DOHH2 (cell line): ENCODE results near the gene MYO18A.

Source experiments
- H3F3A ChIP-seq: fragments of 200-600 bp; sonication (generic), shearing (Covaris generic); 2 replicates; pipeline ENCODE4 v1.6.0; 2016; ENCODE audit warnings: antibody characterized with exemption, mild to moderate bottlenecking; ENCODE audit not compliant: control insufficient read depth, insufficient read depth
- H3K27ac ChIP-seq: fragments of 200-600 bp; sonication (generic); 2 replicates; pipeline ENCODE4 v1.5.1; 2014; ENCODE audit warnings: low read depth, mild to moderate bottlenecking, low read length, moderate library complexity
- H3K27me3 ChIP-seq: fragments of 200-600 bp; sonication (generic); 2 replicates; pipeline ENCODE4 v1.6.1; 2014; ENCODE audit warnings: mild to moderate bottlenecking, low read length, mixed read lengths; ENCODE audit not compliant: control insufficient read depth
- H3K36me3 ChIP-seq: fragments of 200-600 bp; sonication (generic); 2 replicates; pipeline ENCODE4 v1.6.1; 2014; ENCODE audit warnings: mild to moderate bottlenecking, low read length, moderate library complexity, mixed read lengths; ENCODE audit not compliant: control insufficient read depth
- H3K4me1 ChIP-seq: fragments of 200-600 bp; sonication (generic); 2 replicates; pipeline ENCODE4 v1.6.1; 2014; ENCODE audit warnings: mild to moderate bottlenecking, low read length, mixed read lengths; ENCODE audit not compliant: control insufficient read depth
- H3K4me2 ChIP-seq: fragments of 200-600 bp; sonication (generic); 2 replicates; pipeline ENCODE4 v1.6.0; 2014; ENCODE audit warnings: mild to moderate bottlenecking, low read length, moderate library complexity
- H3K4me3 ChIP-seq: fragments of 200-600 bp; sonication (generic); 2 replicates; pipeline ENCODE4 v1.5.1; 2014; ENCODE audit warnings: mild to moderate bottlenecking, low read length, mixed read lengths
- H3K79me2 ChIP-seq: fragments of 200-600 bp; sonication (generic); 2 replicates; pipeline ENCODE4 v1.6.1; 2014; ENCODE audit warnings: mild to moderate bottlenecking, low read length, mixed read lengths; ENCODE audit not compliant: control insufficient read depth
- H3K9me2 ChIP-seq: fragments of 200-600 bp; sonication (generic); replicated peaks from 2 replicates; pipeline ENCODE4 v1.6.1; 2014; ENCODE audit warnings: mild to moderate bottlenecking, low read length, mixed read lengths; ENCODE audit not compliant: control insufficient read depth
- H3K9me3 ChIP-seq: fragments of 200-600 bp; sonication (generic); 2 replicates; pipeline ENCODE4 v1.6.1; 2014; ENCODE audit warnings: antibody characterized with exemption, low read length, mixed read lengths; ENCODE audit not compliant: control insufficient read depth, insufficient read depth
- H4K20me1 ChIP-seq: fragments of 200-600 bp; sonication (generic); 2 replicates; pipeline ENCODE4 v1.6.0; 2014; ENCODE audit warnings: low read depth, mild to moderate bottlenecking, antibody characterized with exemption, low read length, moderate library complexity; ENCODE audit not compliant: control insufficient read depth, insufficient read depth
- CTCF ChIP-seq: fragments of 200-600 bp; sonication (generic); IDR thresholded peaks from one replicate; pipeline ENCODE4 v1.5.1; 2014; ENCODE audit warnings: antibody characterized with exemption, mild to moderate bottlenecking, low read depth, low read length; ENCODE audit not compliant: poor library complexity, severe bottlenecking
- EZH2phosphoT487 ChIP-seq: fragments of 200-600 bp; sonication (generic); IDR thresholded peaks from 2 replicates; pipeline ENCODE4 v1.6.1; 2017; ENCODE audit warnings: borderline replicate concordance, mild to moderate bottlenecking, antibody characterized with exemption, low read length, moderate library complexity, mixed read lengths

MYO18A gene

GRCh38 chr17:29162909-29163341, 17.3 kb downstream of the MYO18A start:
- H3K27ac ChIP-seq = no peak overlapping the region
- no peaks in the 10 kb centered on the region for H3K4me1 ChIP-seq
- H3K79me2 ChIP-seq = peaks cover 8% of the 10 kb centered on the region; the same call in 1 of the 2 replicates
- H3K27me3 ChIP-seq = no peaks in the 10 kb centered on the region
- H3K4me3 ChIP-seq = no peak overlapping the region
- no peak for TF ChIP-seq CTCF
- TF ChIP-seq EZH2phosphoT487 = no peak
- peaks cover 10% of the 10 kb centered on the region; the same call in 1 of the 2 replicates for H3K36me3 ChIP-seq
- no peaks in the 10 kb centered on the region for H3K9me3 ChIP-seq
- H3F3A ChIP-seq = no peaks in the 10 kb centered on the region
- H4K20me1 ChIP-seq = no peaks in the 10 kb centered on the region
- no peaks in the 10 kb centered on the region for H3K9me2 ChIP-seq
- no peak overlapping the region for H3K4me2 ChIP-seq

- no peaks in the 10 kb centered on the region for H3K9me2 ChIP-seq
- no peaks in the 10 kb centered on the region for H3K27me3 ChIP-seq
- no peaks in the 10 kb centered on the region for H3K9me3 ChIP-seq
- no peaks in the 10 kb centered on the region for H4K20me1 ChIP-seq
- no peak overlapping the region for H3K27ac ChIP-seq
- H3K36me3 ChIP-seq = peaks cover 10% of the 10 kb centered on the region; the same call in 1 of the 2 replicates
- H3K4me2 ChIP-seq = no peak overlapping the region
- no peak for TF ChIP-seq EZH2phosphoT487
- H3K79me2 ChIP-seq = peaks cover 8% of the 10 kb centered on the region; the same call in 1 of the 2 replicates
- no peaks in the 10 kb centered on the region for H3K4me1 ChIP-seq
- H3F3A ChIP-seq = no peaks in the 10 kb centered on the region
- no peak overlapping the region for H3K4me3 ChIP-seq
Measured at GRCh38 chr17:29162082-29162908, 17.9 kb downstream of the MYO18A start.

- no peaks in the 10 kb centered on the region for H3K4me1 ChIP-seq
- no peaks in the 10 kb centered on the region for H3K9me2 ChIP-seq
- H3F3A ChIP-seq = no peaks in the 10 kb centered on the region
- peaks cover 8% of the 10 kb centered on the region; the same call in 1 of the 2 replicates for H3K79me2 ChIP-seq
- H3K4me3 ChIP-seq = no peak overlapping the region
- no peaks in the 10 kb centered on the region; the same call in 1 of the 2 replicates for H3K36me3 ChIP-seq
- H3K4me2 ChIP-seq = no peak overlapping the region
- H3K27me3 ChIP-seq = no peaks in the 10 kb centered on the region
- no peaks in the 10 kb centered on the region for H3K9me3 ChIP-seq
- no peaks in the 10 kb centered on the region for H4K20me1 ChIP-seq
- no peak overlapping the region for H3K27ac ChIP-seq
- TF ChIP-seq CTCF (no peak), EZH2phosphoT487 (no peak)
Measured at GRCh38 chr17:29160253-29160652, 19.9 kb downstream of the MYO18A start.

GRCh38 chr17:29159306-29159860, 20.8 kb downstream of the MYO18A start:
- H3K27ac ChIP-seq = no peak overlapping the region

More at GRCh38 chr17:29159306-29159860, 20.8 kb downstream of the MYO18A start:
- H4K20me1 ChIP-seq = no peaks in the 10 kb centered on the region
- no peaks in the 10 kb centered on the region for H3K4me1 ChIP-seq
- TF ChIP-seq CTCF = no peak
- no peak for TF ChIP-seq EZH2phosphoT487
- no peaks in the 10 kb centered on the region for H3K27me3 ChIP-seq
- H3K79me2 ChIP-seq = peaks cover 8% of the 10 kb centered on the region; the same call in 1 of the 2 replicates
- H3K4me2 ChIP-seq = no peak overlapping the region
- no peaks in the 10 kb centered on the region; the same call in 1 of the 2 replicates for H3K36me3 ChIP-seq
- no peaks in the 10 kb centered on the region for H3K9me2 ChIP-seq
- H3K4me3 ChIP-seq = no peak overlapping the region
- H3F3A ChIP-seq = no peaks in the 10 kb centered on the region
- no peaks in the 10 kb centered on the region for H3K9me3 ChIP-seq
